Osteoblast (primary cell): Measurements from ENCODE around the gene UBE2E1. TPM values are rescaled to one million over a fixed set of nuclear protein-coding genes. Genes with fewer than 3 reads are reported as not detected.

Source experiments
- DNase-seq: peaks from one replicate; pipeline ENCODE4 v3.0.0; 2011; ENCODE audit warnings: low spot score, mixed read lengths; ENCODE audit not compliant: insufficient read length; ENCODE audit errors: missing footprints
- H2AFZ ChIP-seq: 2 replicates; pipeline ENCODE4 v1.6.0; 2011; ENCODE audit warnings: mild to moderate bottlenecking, low read length
- H3K27ac ChIP-seq: 2 replicates; pipeline ENCODE4 v1.5.1; 2011; ENCODE audit warnings: mild to moderate bottlenecking, low read depth, low read length, moderate library complexity
- H3K27me3 ChIP-seq: 2 replicates; pipeline ENCODE4 v1.6.0; 2012; ENCODE audit warnings: mild to moderate bottlenecking, control low read depth, inconsistent platforms, low read length, moderate library complexity; ENCODE audit not compliant: insufficient read depth
- H3K36me3 ChIP-seq: 2 replicates; pipeline ENCODE4 v1.5.1; 2011; ENCODE audit warnings: mild to moderate bottlenecking, low read length, control low read depth, moderate library complexity; ENCODE audit not compliant: insufficient read depth
- H3K4me1 ChIP-seq: 2 replicates; pipeline ENCODE4 v1.5.1; 2011; ENCODE audit warnings: mild to moderate bottlenecking, low read length, control low read depth, moderate library complexity; ENCODE audit not compliant: insufficient read depth
- H3K4me2 ChIP-seq: 2 replicates; pipeline ENCODE4 v1.6.0; 2011; ENCODE audit warnings: mild to moderate bottlenecking, low read length; ENCODE audit not compliant: insufficient read depth
- H3K4me3 ChIP-seq: fragments of 200-600 bp; sonication (generic); 3 replicates; pipeline ENCODE4 v1.5.1; 2012; ENCODE audit warnings: mild to moderate bottlenecking, low read length, inconsistent platforms; ENCODE audit not compliant: insufficient read depth
- H3K79me2 ChIP-seq: 2 replicates; pipeline ENCODE4 v1.6.0; 2012; ENCODE audit warnings: mild to moderate bottlenecking, low read length, control low read depth, inconsistent platforms; ENCODE audit not compliant: insufficient read depth
- H3K9me3 ChIP-seq: 2 replicates; pipeline ENCODE4 v1.5.1; 2011; ENCODE audit warnings: low read depth, low read length, control low read depth
- H4K20me1 ChIP-seq: 2 replicates; pipeline ENCODE4 v1.6.0; 2012; ENCODE audit warnings: mild to moderate bottlenecking, low read length, control low read depth; ENCODE audit not compliant: insufficient read depth
- CTCF ChIP-seq: IDR thresholded peaks from 2 replicates; pipeline ENCODE4 v1.5.1; 2011; ENCODE audit warnings: mild to moderate bottlenecking, low read depth, low read length, moderate library complexity; ENCODE audit errors: extremely low read depth
- total RNA-seq: library from RNA; depleted of rRNA; stranded (reverse); fragments of >200 nt; gene quantifications from 2 replicates; pipeline ENCODE4 v1.2.3, GENCODE V29; 2012

UBE2E1 gene
- total RNA-seq, 1 donor, result 98.1 TPM

DNA sequence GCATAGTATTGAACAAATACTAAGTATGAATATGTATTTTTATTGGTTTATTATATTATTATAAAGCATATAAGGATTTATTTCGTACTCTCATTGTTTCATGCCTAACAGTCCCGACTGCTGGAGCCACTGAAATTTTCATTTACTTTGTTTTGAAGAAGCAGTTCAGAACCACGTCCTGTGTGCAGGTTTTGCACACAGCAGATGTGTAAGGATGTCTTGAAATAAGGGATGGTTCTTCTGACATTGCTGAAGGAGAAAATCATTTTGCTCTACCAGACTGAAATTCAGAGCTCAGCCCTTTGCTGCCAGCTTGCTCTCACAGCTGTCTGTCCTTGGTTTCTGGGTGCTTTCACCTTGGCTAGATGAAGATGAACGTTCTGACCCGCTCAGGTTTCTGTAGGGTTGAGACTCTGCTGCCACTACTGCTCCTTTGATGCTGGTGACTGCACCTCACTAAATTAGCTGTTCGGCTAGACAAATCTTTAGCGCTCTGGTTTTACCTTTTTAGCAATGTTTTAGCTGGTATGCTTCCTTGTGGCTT lies 54.2 kb downstream of the UBE2E1 start:
- TF ChIP-seq CTCF, result no peak
- Histone ChIP-seq H3K9me3 (no peaks in the 10 kb centered on the region), H3K27me3 (no peaks in the 10 kb centered on the region), H4K20me1 (peaks cover 34% of the 10 kb centered on the region), H3K4me1 (peaks cover 11% of the 10 kb centered on the region), H2AFZ (no peak overlapping the region), H3K36me3 (no peaks in the 10 kb centered on the region), H3K27ac (no peak overlapping the region), H3K4me2 (no peak overlapping the region), H3K4me3 (no peak overlapping the region), H3K79me2 (peaks cover 53% of the 10 kb centered on the region)
- DNase-seq, result no peak

GRCh38 chr3:23861689-23862088 lies 55.9 kb downstream of the UBE2E1 start:
- no peak for TF ChIP-seq CTCF
- peaks cover 18% of the 10 kb centered on the region for H3K4me1 ChIP-seq
- H3K4me3 ChIP-seq, result no peak overlapping the region
- no peaks in the 10 kb centered on the region for H3K27me3 ChIP-seq
- H3K9me3 ChIP-seq, result no peaks in the 10 kb centered on the region
- no peaks in the 10 kb centered on the region for H3K36me3 ChIP-seq
- H3K4me2 ChIP-seq, result no peak overlapping the region
- peaks cover 49% of the 10 kb centered on the region for H4K20me1 ChIP-seq
- H2AFZ ChIP-seq, result no peak overlapping the region
- peaks cover 60% of the 10 kb centered on the region for H3K79me2 ChIP-seq
- no peak overlapping the region for H3K27ac ChIP-seq
- DNase-seq, result no peak

DNA sequence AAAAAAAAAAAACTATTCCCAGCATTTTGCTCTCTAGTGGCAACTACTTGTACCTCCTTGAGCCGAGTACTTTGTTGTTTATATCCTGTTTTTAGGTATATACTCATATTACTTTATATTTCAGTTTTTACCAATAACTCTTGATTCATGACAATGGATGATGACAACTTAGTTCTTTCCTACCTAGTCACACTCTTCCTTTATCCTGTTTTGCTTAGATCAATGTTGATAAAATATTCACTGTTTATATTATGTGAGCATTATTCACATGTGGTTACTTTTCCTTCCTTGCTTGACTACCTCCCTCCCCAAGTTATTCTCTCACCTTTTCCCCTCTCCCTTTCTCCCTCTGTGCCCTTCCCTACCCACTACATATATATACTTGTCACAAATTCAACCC lies 57.3 kb downstream of the UBE2E1 start:
- Histone ChIP-seq H3K36me3 (no peaks in the 10 kb centered on the region), H3K4me3 (no peak overlapping the region), H3K4me1 (peaks cover 18% of the 10 kb centered on the region), H3K27ac (no peak overlapping the region), H3K27me3 (no peaks in the 10 kb centered on the region), H4K20me1 (peaks cover 47% of the 10 kb centered on the region), H3K4me2 (no peak overlapping the region), H2AFZ (no peak overlapping the region), H3K79me2 (peaks cover 57% of the 10 kb centered on the region), H3K9me3 (no peaks in the 10 kb centered on the region)
- TF ChIP-seq CTCF, result no peak
- DNase-seq, result no peak

DNA sequence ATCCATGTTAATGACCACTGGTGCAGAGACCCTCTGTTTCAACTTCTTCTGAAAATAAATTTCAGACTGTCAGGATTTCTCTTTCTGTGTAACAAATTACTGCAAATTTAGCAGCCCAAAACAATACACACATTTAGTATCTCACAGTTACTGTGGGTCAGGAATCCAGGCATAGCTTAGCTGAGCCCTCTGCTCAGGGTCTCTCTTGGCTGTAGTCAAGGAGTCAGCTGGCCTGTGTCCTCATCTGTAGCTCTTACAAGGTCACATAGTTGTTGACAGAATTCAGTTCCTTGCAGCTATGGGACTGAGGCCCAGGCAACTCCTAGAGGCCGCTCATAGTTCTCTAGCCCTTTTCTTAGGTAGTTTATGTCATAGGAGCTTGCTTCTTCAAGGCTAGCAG lies 59.2 kb downstream of the UBE2E1 start:
- DNase-seq, result no peak
- TF ChIP-seq CTCF, result no peak
- peaks cover 49% of the 10 kb centered on the region for H3K79me2 ChIP-seq

More for the DNA sequence above, 59.2 kb downstream of the UBE2E1 start:
- Histone ChIP-seq H3K36me3 (no peaks in the 10 kb centered on the region), H3K4me1 (peaks cover 14% of the 10 kb centered on the region), H2AFZ (no peak overlapping the region), H3K4me2 (no peak overlapping the region), H3K27me3 (no peaks in the 10 kb centered on the region), H3K9me3 (no peaks in the 10 kb centered on the region), H3K4me3 (no peak overlapping the region), H4K20me1 (peaks cover 39% of the 10 kb centered on the region), H3K27ac (no peak overlapping the region)
